Forelimb muscle (tissue), 1 donor: ENCODE data around the gene CCDC148. TPM values are rescaled to one million over a fixed set of nuclear protein-coding genes. Genes with fewer than 3 reads are reported as not detected.
"Not testable (repeated sequence)": the region's sequence is repeated elsewhere in the genome, so short reads cannot be mapped to it uniquely, and the experiment has no call there.

Source experiments
- DNase-seq: peaks from one replicate; pipeline ENCODE4 v3.0.0-alpha.2; 2013; ENCODE audit warnings: low read depth
- polyA plus RNA-seq: library from polyadenylated mRNA; unstranded; fragments of 120-200 nt; gene quantifications from one replicate; pipeline ENCODE4 v1.2.1, GENCODE V29; 2013; ENCODE audit not compliant: insufficient read length

The CCDC148 gene
- polyA plus RNA-seq, 1 donor, result 0.44 TPM

- no peak for DNase-seq
These were observed 99.4 kb downstream of the CCDC148 start for GRCh38 chr2:158357122-158357521.

- not testable (repeated sequence) for DNase-seq
These were observed 105.1 kb downstream of the CCDC148 start for GRCh38 chr2:158351466-158351816.

- not testable (repeated sequence) for DNase-seq
These were observed 105.6 kb downstream of the CCDC148 start for GRCh38 chr2:158350751-158351465.

GRCh38 chr2:158346032-158346431 is 110.5 kb downstream of the CCDC148 start:
- DNase-seq, result no peak

- no peak for DNase-seq
These were observed 117.0 kb downstream of the CCDC148 start for GRCh38 chr2:158339513-158339912.

GRCh38 chr2:158337018-158337417 is 119.5 kb downstream of the CCDC148 start:
- DNase-seq, result no peak

- not testable (repeated sequence) for DNase-seq
These were observed 124.8 kb downstream of the CCDC148 start for GRCh38 chr2:158331799-158332198.

GRCh38 chr2:158325782-158326340 is 130.7 kb downstream of the CCDC148 start:
- DNase-seq, result no peak

GRCh38 chr2:158325031-158325781 is 131.3 kb downstream of the CCDC148 start:
- no peak for DNase-seq

- no peak for DNase-seq
These were observed 133.2 kb downstream of the CCDC148 start for GRCh38 chr2:158323381-158323780.

GRCh38 chr2:158321264-158321663 is 135.3 kb downstream of the CCDC148 start:
- no peak for DNase-seq

GRCh38 chr2:158319269-158319668 is 137.3 kb downstream of the CCDC148 start:
- DNase-seq, result no peak

GRCh38 chr2:158317642-158318041 is 138.9 kb downstream of the CCDC148 start:
- no peak for DNase-seq

- DNase-seq, result no peak
These were observed 140.6 kb downstream of the CCDC148 start for GRCh38 chr2:158315803-158316414.

GRCh38 chr2:158315000-158315399 is 141.6 kb downstream of the CCDC148 start:
- DNase-seq, result no peak

- DNase-seq, result no peak
These were observed 142.8 kb downstream of the CCDC148 start for GRCh38 chr2:158313734-158314133.

GRCh38 chr2:158312981-158313380 is 143.6 kb downstream of the CCDC148 start:
- no peak for DNase-seq

GRCh38 chr2:158310407-158310806 is 146.1 kb downstream of the CCDC148 start:
- DNase-seq, result not testable (repeated sequence)

GRCh38 chr2:158305501-158305900 is 151.1 kb downstream of the CCDC148 start:
- DNase-seq, result no peak

- no peak for DNase-seq
These were observed 156.2 kb downstream of the CCDC148 start for GRCh38 chr2:158300394-158300793.

GRCh38 chr2:158297606-158298005 is 158.9 kb downstream of the CCDC148 start:
- no peak for DNase-seq

GRCh38 chr2:158297120-158297519 is 159.4 kb downstream of the CCDC148 start:
- DNase-seq, result no peak
